ENCODE results near the gene MCU. TPM values are rescaled to one million over a fixed set of nuclear protein-coding genes. Genes with fewer than 3 reads are reported as not detected.

Gene MCU
- polyA plus RNA-seq, 1 donor (not counting 4 experiments of a cell fraction or from before 2014, with no cell fraction given), result 103 TPM

DNA sequence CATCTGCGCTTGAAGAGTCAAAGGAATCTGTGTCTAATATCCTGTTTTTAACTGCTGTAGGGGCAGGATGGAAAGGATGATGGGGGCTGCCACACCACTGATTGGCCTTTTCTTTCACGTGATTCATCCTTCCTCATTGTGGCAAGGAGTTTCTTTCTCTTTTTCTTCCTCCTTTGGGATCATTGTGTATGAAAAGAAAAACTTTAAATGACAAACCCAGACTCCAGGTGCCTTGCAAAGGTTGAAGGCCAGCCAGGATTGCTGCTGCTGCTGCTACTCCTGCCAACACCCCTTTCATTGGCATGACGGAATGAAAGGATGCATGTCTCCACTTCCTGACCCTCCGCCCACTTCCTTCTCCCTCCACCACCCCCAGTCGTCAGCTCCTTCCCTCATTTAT is 195.1 kb downstream of the MCU start:
- Histone ChIP-seq H4K20me1 (ENCODE audit: control insufficient read depth, extremely low read depth, insufficient read depth, low read length) (no peaks in the 10 kb centered on the region), H3K9me3 (ENCODE audit: control insufficient read depth, low read depth, low read length) (no peaks in the 10 kb centered on the region), H3K27ac (ENCODE audit: control insufficient read depth, insufficient read depth, low read length) (peak overlapping the region; percentile 5), H3K27me3 (ENCODE audit: control insufficient read depth, extremely low read depth, insufficient read depth, low read length) (no peaks in the 10 kb centered on the region), H3K9me1 (ENCODE audit: control insufficient read depth, extremely low read depth, insufficient read depth, low read length) (no peaks in the 10 kb centered on the region), H3K4me1 (ENCODE audit: control insufficient read depth, extremely low read depth, insufficient read depth, low read length) (peaks cover 37% of the 10 kb centered on the region), H3K9ac (ENCODE audit: control insufficient read depth, extremely low read depth, insufficient read depth, low read length) (no peak overlapping the region), H2AFZ (ENCODE audit: control insufficient read depth, low read length) (peak overlapping the region; percentile 35), H3K36me3 (ENCODE audit: control insufficient read depth in 2 of 2, extremely low read depth in 1 of 2, insufficient read depth in 2 of 2, low read length in 2 of 2) (peaks cover 4 to 9% of the 10 kb centered on the region in 2 experiments), H3K4me3 (ENCODE audit: control insufficient read depth in 2 of 3, extremely low read depth in 1 of 3, insufficient read depth in 2 of 3, low read depth in 1 of 3, low read length in 3 of 3) (no peak overlapping the region), H3K79me2 (ENCODE audit: control insufficient read depth, insufficient read depth, low read length) (no peaks in the 10 kb centered on the region), H3K4me2 (ENCODE audit: control insufficient read depth, extremely low read depth, insufficient read depth, low read depth, low read length) (peak overlapping the region; percentile 29)
- dilution Hi-C loops (cut with MboI; ENCODE audit: extremely low pct_ligation_motif_present, low sequenced_read_pairs), result no loop called here
- no peak for TF ChIP-seq EZH2 (IDR thresholded peaks at IDR 0.05; ENCODE audit: low read length)
- TF ChIP-seq, protein P1, sequence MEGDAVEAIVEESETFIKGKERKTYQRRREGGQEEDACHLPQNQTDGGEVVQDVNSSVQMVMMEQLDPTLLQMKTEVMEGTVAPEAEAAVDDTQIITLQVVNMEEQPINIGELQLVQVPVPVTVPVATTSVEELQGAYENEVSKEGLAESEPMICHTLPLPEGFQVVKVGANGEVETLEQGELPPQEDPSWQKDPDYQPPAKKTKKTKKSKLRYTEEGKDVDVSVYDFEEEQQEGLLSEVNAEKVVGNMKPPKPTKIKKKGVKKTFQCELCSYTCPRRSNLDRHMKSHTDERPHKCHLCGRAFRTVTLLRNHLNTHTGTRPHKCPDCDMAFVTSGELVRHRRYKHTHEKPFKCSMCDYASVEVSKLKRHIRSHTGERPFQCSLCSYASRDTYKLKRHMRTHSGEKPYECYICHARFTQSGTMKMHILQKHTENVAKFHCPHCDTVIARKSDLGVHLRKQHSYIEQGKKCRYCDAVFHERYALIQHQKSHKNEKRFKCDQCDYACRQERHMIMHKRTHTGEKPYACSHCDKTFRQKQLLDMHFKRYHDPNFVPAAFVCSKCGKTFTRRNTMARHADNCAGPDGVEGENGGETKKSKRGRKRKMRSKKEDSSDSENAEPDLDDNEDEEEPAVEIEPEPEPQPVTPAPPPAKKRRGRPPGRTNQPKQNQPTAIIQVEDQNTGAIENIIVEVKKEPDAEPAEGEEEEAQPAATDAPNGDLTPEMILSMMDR (optimal IDR thresholded peaks at IDR 0.05 in 1 of 3, IDR thresholded peaks at IDR 0.05 in 1 of 3, conservative IDR thresholded peaks at IDR 0.05 in 1 of 3; ENCODE audit: extremely low read depth in 1 of 3, insufficient read depth in 2 of 3, low read length in 3 of 3), result no peak
- DNase-seq (ENCODE audit: low read depth, low spot score) (no peak), FAIRE-seq (peak; percentile 43)

DNA sequence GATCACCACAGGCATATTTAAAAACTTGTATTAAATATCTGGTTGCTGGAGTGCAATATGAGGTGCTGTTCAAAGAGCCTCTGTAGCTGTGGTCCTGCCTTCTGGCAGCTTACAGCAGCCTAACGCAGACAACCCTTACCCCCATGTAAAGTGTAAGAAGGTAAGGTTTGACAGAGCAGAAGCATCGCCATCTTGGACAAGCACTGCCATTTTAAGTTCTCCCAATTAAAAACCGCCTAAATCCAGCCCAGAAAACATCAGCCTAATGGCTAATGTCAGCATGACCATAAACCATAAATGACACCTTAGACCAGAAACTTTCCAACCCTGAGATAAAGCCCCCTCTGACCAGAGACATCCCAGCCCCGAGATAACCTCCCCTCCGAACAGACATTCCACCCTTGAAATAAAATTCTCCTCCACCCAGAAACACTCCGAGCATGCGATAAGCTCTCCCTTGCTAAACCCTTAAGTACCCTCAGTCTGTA is 196.3 kb downstream of the MCU start:
- Histone ChIP-seq H3K9me3 (ENCODE audit: control insufficient read depth, low read depth, low read length) (no peaks in the 10 kb centered on the region), H3K27ac (ENCODE audit: control insufficient read depth, insufficient read depth, low read length) (no peak overlapping the region), H3K9me1 (ENCODE audit: control insufficient read depth, extremely low read depth, insufficient read depth, low read length) (no peaks in the 10 kb centered on the region), H3K4me1 (ENCODE audit: control insufficient read depth, extremely low read depth, insufficient read depth, low read length) (peaks cover 36% of the 10 kb centered on the region), H3K79me2 (ENCODE audit: control insufficient read depth, insufficient read depth, low read length) (no peaks in the 10 kb centered on the region), H3K27me3 (ENCODE audit: control insufficient read depth, extremely low read depth, insufficient read depth, low read length) (no peaks in the 10 kb centered on the region), H2AFZ (ENCODE audit: control insufficient read depth, low read length) (no peak overlapping the region), H3K36me3 (ENCODE audit: control insufficient read depth in 2 of 2, extremely low read depth in 1 of 2, insufficient read depth in 2 of 2, low read length in 2 of 2) (peaks cover 4 to 9% of the 10 kb centered on the region in 2 experiments), H4K20me1 (ENCODE audit: control insufficient read depth, extremely low read depth, insufficient read depth, low read length) (no peaks in the 10 kb centered on the region), H3K4me2 (ENCODE audit: control insufficient read depth, extremely low read depth, insufficient read depth, low read depth, low read length) (no peak overlapping the region), H3K4me3 (ENCODE audit: control insufficient read depth in 2 of 3, extremely low read depth in 1 of 3, insufficient read depth in 2 of 3, low read depth in 1 of 3, low read length in 3 of 3) (no peak overlapping the region), H3K9ac (ENCODE audit: control insufficient read depth, extremely low read depth, insufficient read depth, low read length) (no peak overlapping the region)
- no peak for DNase-seq (ENCODE audit: low read depth, low spot score)
- peak; percentile 57 for FAIRE-seq
- dilution Hi-C loops (cut with MboI; ENCODE audit: extremely low pct_ligation_motif_present, low sequenced_read_pairs), result no loop called here
- no peak for TF ChIP-seq EZH2 (IDR thresholded peaks at IDR 0.05; ENCODE audit: low read length)
- TF ChIP-seq, protein P1 (optimal IDR thresholded peaks at IDR 0.05 in 1 of 3, IDR thresholded peaks at IDR 0.05 in 1 of 3, conservative IDR thresholded peaks at IDR 0.05 in 1 of 3; ENCODE audit: extremely low read depth in 1 of 3, insufficient read depth in 2 of 3, low read length in 3 of 3), result no peak

Measured in keratinocyte (primary cell).